Loucy (cell line): ENCODE measurements around the gene C16orf54.
"Not testable (repeated sequence)": the region's sequence is repeated elsewhere in the genome, so short reads cannot be mapped to it uniquely, and the experiment has no call there.

Source experiments
- H2AFZ ChIP-seq: fragments of 200-600 bp; sonication (generic); 2 replicates; pipeline ENCODE4 v1.6.0; 2016; ENCODE audit warnings: antibody characterized with exemption, mild to moderate bottlenecking, low read length, moderate library complexity
- H3F3A ChIP-seq: fragments of 200-600 bp; 2 replicates; pipeline ENCODE4 v1.6.0; 2016; ENCODE audit warnings: antibody characterized with exemption, low read depth, mild to moderate bottlenecking
- H3K27me3 ChIP-seq: fragments of 200-600 bp; sonication (generic); 2 replicates; pipeline ENCODE4 v1.6.1; 2014; ENCODE audit warnings: low read length, mild to moderate bottlenecking; ENCODE audit not compliant: insufficient read depth, poor library complexity, severe bottlenecking
- H3K36me3 ChIP-seq: fragments of 200-600 bp; sonication (generic); 2 replicates; pipeline ENCODE4 v1.6.1; 2016; ENCODE audit warnings: low read length; ENCODE audit not compliant: insufficient read depth
- H3K4me1 ChIP-seq: fragments of 200-600 bp; sonication (generic); 2 replicates; pipeline ENCODE4 v1.5.1; 2014; ENCODE audit warnings: low read length, mild to moderate bottlenecking; ENCODE audit not compliant: insufficient read depth, poor library complexity, severe bottlenecking
- H3K4me2 ChIP-seq: fragments of 200-600 bp; sonication (generic); 2 replicates; pipeline ENCODE4 v1.6.0; 2014; ENCODE audit warnings: antibody characterized with exemption, low read length, low read depth, mild to moderate bottlenecking; ENCODE audit not compliant: poor library complexity, severe bottlenecking
- H3K4me3 ChIP-seq: fragments of 200-600 bp; sonication (generic); 2 replicates; pipeline ENCODE4 v1.5.1; 2014; ENCODE audit warnings: low read length, mild to moderate bottlenecking, mixed read lengths; ENCODE audit not compliant: poor library complexity, severe bottlenecking
- H3K79me2 ChIP-seq: fragments of 200-600 bp; sonication (generic); 2 replicates; pipeline ENCODE4 v1.6.1; 2014; ENCODE audit warnings: low read length; ENCODE audit not compliant: insufficient read depth
- H3K9ac ChIP-seq: fragments of 200-600 bp; sonication (generic); 2 replicates; pipeline ENCODE4 v1.6.0; 2014; ENCODE audit warnings: mild to moderate bottlenecking, low read depth, low read length, moderate library complexity; ENCODE audit not compliant: poor library complexity, severe bottlenecking
- H3K9me2 ChIP-seq: fragments of 200-600 bp; sonication (generic); replicated peaks from 2 replicates; pipeline ENCODE4 v1.6.1; 2016; ENCODE audit warnings: low read depth, low read length, mixed read lengths
- H3K9me3 ChIP-seq: fragments of 200-600 bp; sonication (generic); 2 replicates; pipeline ENCODE4 v1.6.1; 2014; ENCODE audit warnings: mild to moderate bottlenecking, antibody characterized with exemption, low read length, low read depth; ENCODE audit not compliant: insufficient read depth
- H4K20me1 ChIP-seq: fragments of 200-600 bp; sonication (generic); 2 replicates; pipeline ENCODE4 v1.6.0; 2014; ENCODE audit warnings: antibody characterized with exemption, low read length, mild to moderate bottlenecking; ENCODE audit not compliant: insufficient read depth, poor library complexity, severe bottlenecking
- CTCF ChIP-seq: fragments of 200-600 bp; sonication (generic); conservative IDR thresholded peaks from 2 replicates; pipeline ENCODE4 v1.5.1; 2014; ENCODE audit warnings: mild to moderate bottlenecking, antibody characterized with exemption, low read length
- EZH2phosphoT487 ChIP-seq: fragments of 200-600 bp; IDR thresholded peaks from 2 replicates; pipeline ENCODE4 v1.6.1; 2018; ENCODE audit warnings: antibody characterized with exemption, mild to moderate bottlenecking, moderate library complexity, borderline replicate concordance

Gene C16orf54

DNA sequence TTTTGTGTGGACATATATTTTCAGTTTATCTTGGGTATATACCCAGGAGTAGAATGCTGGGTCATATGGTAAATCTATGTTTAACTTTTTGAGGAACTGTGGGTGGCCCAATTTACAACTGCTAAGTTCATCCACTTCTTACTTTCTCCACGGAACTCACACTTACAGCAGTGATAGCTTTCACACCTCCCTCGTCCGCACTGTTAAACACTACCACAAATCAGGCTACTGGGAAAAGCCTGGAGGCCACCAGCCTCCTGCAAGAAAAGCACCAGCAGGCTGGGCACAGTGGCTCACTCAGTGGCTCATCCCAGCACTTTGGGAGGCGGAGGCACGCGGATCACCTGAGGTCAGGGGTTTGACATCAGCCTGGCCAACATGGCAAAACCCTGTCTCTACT is 17.5 kb upstream of the C16orf54 start:
- Histone ChIP-seq H2AFZ (no peak overlapping the region), H3K4me2 (no peak overlapping the region), H4K20me1 (no peaks in the 10 kb centered on the region), H3K79me2 (no peaks in the 10 kb centered on the region), H3F3A (no peaks in the 10 kb centered on the region), H3K27me3 (no peaks in the 10 kb centered on the region), H3K9me3 (no peaks in the 10 kb centered on the region), H3K4me1 (no peaks in the 10 kb centered on the region), H3K9me2 (no peaks in the 10 kb centered on the region), H3K9ac (no peak overlapping the region), H3K4me3 (no peak overlapping the region), H3K36me3 (no peaks in the 10 kb centered on the region)
- TF ChIP-seq EZH2phosphoT487, result no peak

DNA sequence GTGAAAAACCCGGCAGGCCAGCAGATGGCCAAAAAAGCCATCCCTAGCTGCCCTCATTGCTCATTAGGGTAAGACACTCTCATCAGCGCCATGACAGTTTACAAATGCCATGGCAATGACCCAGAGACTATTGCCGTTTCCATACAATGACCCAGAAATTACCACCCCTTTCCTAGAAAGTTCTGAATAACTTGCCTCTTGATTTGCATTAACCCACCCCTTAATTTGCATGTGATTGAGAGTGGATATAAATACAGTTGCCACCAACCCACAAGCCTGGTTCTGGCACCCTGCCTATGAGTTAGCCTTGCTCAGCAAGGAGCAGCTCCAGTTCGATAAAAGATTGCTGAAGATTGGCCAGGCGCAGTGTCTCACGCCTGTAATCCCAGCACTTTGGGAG is 16.1 kb upstream of the C16orf54 start:
- Histone ChIP-seq H3K79me2 (no peaks in the 10 kb centered on the region), H3K9ac (no peak overlapping the region), H3K9me3 (no peaks in the 10 kb centered on the region), H3K27me3 (no peaks in the 10 kb centered on the region), H3K4me3 (no peak overlapping the region), H2AFZ (no peak overlapping the region), H3F3A (no peaks in the 10 kb centered on the region), H3K4me2 (no peak overlapping the region), H4K20me1 (no peaks in the 10 kb centered on the region), H3K36me3 (no peaks in the 10 kb centered on the region), H3K4me1 (no peaks in the 10 kb centered on the region), H3K9me2 (no peaks in the 10 kb centered on the region)
- TF ChIP-seq EZH2phosphoT487, result no peak
- no peak for TF ChIP-seq CTCF

- H3K27me3 ChIP-seq, H3K36me3 ChIP-seq, H4K20me1 ChIP-seq, H3K79me2 ChIP-seq, H3K9me3 ChIP-seq, H3K4me3 ChIP-seq, H3K4me1 ChIP-seq, H3K4me2 ChIP-seq, H3F3A ChIP-seq, H2AFZ ChIP-seq, H3K9ac ChIP-seq, H3K9me2 ChIP-seq: not testable (repeated sequence)
Observed at GRCh38 chr16:29761280-29761651, 15.5 kb upstream of the C16orf54 start.

GRCh38 chr16:29760567-29761279 is 14.9 kb upstream of the C16orf54 start:
- Histone ChIP-seq H3K9me3 (no peaks in the 10 kb centered on the region), H3K9ac (no peak overlapping the region), H3K27me3 (no peaks in the 10 kb centered on the region), H3F3A (no peaks in the 10 kb centered on the region), H3K36me3 (no peaks in the 10 kb centered on the region), H3K9me2 (no peaks in the 10 kb centered on the region), H3K4me2 (no peak overlapping the region), H3K79me2 (no peaks in the 10 kb centered on the region), H3K4me1 (no peaks in the 10 kb centered on the region), H3K4me3 (no peak overlapping the region), H4K20me1 (no peaks in the 10 kb centered on the region), H2AFZ (no peak overlapping the region)
- no peak for TF ChIP-seq EZH2phosphoT487
- no peak for TF ChIP-seq CTCF
